SK-N-SH treated with all-trans-retinoic acid at 6 μM for 48 hours (cell line): Measurements from ENCODE around the gene SNPH.
"Not testable (repeated sequence)": the region's sequence is repeated elsewhere in the genome, so short reads cannot be mapped to it uniquely, and the experiment has no call there.

Experiments
- ATAC-seq: fragments of 200-7000 bp; cut with Tn5 transposase; 3 replicates; pipeline ENCODE4 v1.9.1; 2020; ENCODE audit warnings: mild to moderate bottlenecking, moderate library complexity
- ARNTL ChIP-seq: fragments of 450-650 bp; formaldehyde crosslinking; IDR thresholded peaks from 2 replicates; pipeline ENCODE4 v1.5.0; 2020; ENCODE audit warnings: low read depth, mild to moderate bottlenecking, moderate library complexity, borderline replicate concordance
- CSDC2 ChIP-seq: fragments of 250-450 bp; sonication (Bioruptor Pico); IDR thresholded peaks from 2 replicates; pipeline ENCODE4 v1.5.0; 2020; ENCODE audit warnings: mild to moderate bottlenecking, moderate library complexity
- ESRRG ChIP-seq: fragments of 250-450 bp; sonication (Bioruptor Pico); IDR thresholded peaks from 2 replicates; pipeline ENCODE4 v1.6.1; 2021; ENCODE audit warnings: mild to moderate bottlenecking
- GLIS3 ChIP-seq: fragments of 250-450 bp; sonication (Bioruptor Pico); IDR thresholded peaks from 2 replicates; pipeline ENCODE4 v1.5.0; 2020; ENCODE audit warnings: mild to moderate bottlenecking, moderate library complexity
- ISL1 ChIP-seq: fragments of 250-450 bp; sonication (Bioruptor Pico); IDR thresholded peaks from 2 replicates; pipeline ENCODE4 v2.1.2; 2022; ENCODE audit warnings: mild to moderate bottlenecking, moderate library complexity
- OSR1 ChIP-seq: fragments of 250-450 bp; sonication (Bioruptor Pico); IDR thresholded peaks from 2 replicates; pipeline ENCODE4 v1.8.0; 2022; ENCODE audit warnings: moderate library complexity, mild to moderate bottlenecking, inconsistent platforms
- PPARA ChIP-seq: fragments of 250-450 bp; sonication (Bioruptor Pico); IDR thresholded peaks from 2 replicates; pipeline ENCODE4 v1.5.0; 2020; ENCODE audit warnings: mild to moderate bottlenecking, borderline replicate concordance
- RARB ChIP-seq: fragments of 250-450 bp; sonication (Bioruptor Pico); IDR thresholded peaks from 2 replicates; pipeline ENCODE4 v1.8.0; 2021; ENCODE audit warnings: mild to moderate bottlenecking, moderate library complexity
- SNAI2 ChIP-seq: fragments of 250-450 bp; sonication (Bioruptor Pico); IDR thresholded peaks from 2 replicates; pipeline ENCODE4 v1.5.0; 2020; ENCODE audit warnings: mild to moderate bottlenecking, moderate library complexity
- TCF4 ChIP-seq: fragments of 250-450 bp; sonication (Bioruptor Pico); IDR thresholded peaks from 2 replicates; pipeline ENCODE4 v1.8.0; 2021; ENCODE audit warnings: mild to moderate bottlenecking, moderate library complexity, borderline replicate concordance
- TOX ChIP-seq: fragments of 250-450 bp; sonication (Bioruptor Pico); IDR thresholded peaks from 2 replicates; pipeline ENCODE4 v1.8.0; 2021; ENCODE audit warnings: mild to moderate bottlenecking, moderate library complexity, borderline replicate concordance
- ZC3H10 ChIP-seq: fragments of 250-450 bp; sonication (Bioruptor Pico); IDR thresholded peaks from 2 replicates; pipeline ENCODE4 v1.5.1; 2021; ENCODE audit warnings: mild to moderate bottlenecking, moderate library complexity
- ZFP3 ChIP-seq: fragments of 250-450 bp; sonication (Bioruptor Pico); IDR thresholded peaks from 2 replicates; pipeline ENCODE4 v1.5.0; 2020; ENCODE audit warnings: mild to moderate bottlenecking, moderate library complexity
- ZFP30 ChIP-seq: fragments of 450-650 bp; formaldehyde crosslinking; IDR thresholded peaks from 2 replicates; pipeline ENCODE4 v1.5.0; 2022; ENCODE audit warnings: mild to moderate bottlenecking, moderate library complexity
- ZNF565 ChIP-seq: fragments of 450-650 bp; formaldehyde crosslinking; conservative IDR thresholded peaks from 2 replicates; pipeline ENCODE4 v1.5.0; 2020; ENCODE audit warnings: low read depth, mild to moderate bottlenecking, moderate library complexity
- ZNF70 ChIP-seq: fragments of 450-650 bp; formaldehyde crosslinking; IDR thresholded peaks from 2 replicates; pipeline ENCODE4 v1.5.0; 2020; ENCODE audit warnings: mild to moderate bottlenecking, moderate library complexity
- ZNF8 ChIP-seq: fragments of 450-650 bp; formaldehyde crosslinking; IDR thresholded peaks from 2 replicates; pipeline ENCODE4 v1.5.0; 2020; ENCODE audit warnings: mild to moderate bottlenecking, moderate library complexity
- TF ChIP-seq, protein P1 (sequence below): fragments of 250-450 bp; sonication (Bioruptor Pico); IDR thresholded peaks from 2 replicates; pipeline ENCODE4 v1.5.1; 2020; ENCODE audit warnings: low read depth, mild to moderate bottlenecking, moderate library complexity
- TF ChIP-seq, protein P2 (sequence below): fragments of 250-450 bp; sonication (Bioruptor Pico); IDR thresholded peaks from 2 replicates; pipeline ENCODE4 v1.8.0; 2020; ENCODE audit warnings: mild to moderate bottlenecking, moderate library complexity, borderline replicate concordance
- TF ChIP-seq, protein P3 (sequence below): fragments of 250-450 bp; sonication (Bioruptor Pico); IDR thresholded peaks from 2 replicates; pipeline ENCODE4 v1.8.0; 2021; ENCODE audit warnings: low read depth, mild to moderate bottlenecking, moderate library complexity, borderline replicate concordance
- TF ChIP-seq, protein P4 (sequence below): fragments of 250-450 bp; sonication (Bioruptor Pico); IDR thresholded peaks from 2 replicates; pipeline ENCODE4 v1.5.0; 2020; ENCODE audit warnings: mild to moderate bottlenecking, moderate library complexity
- TF ChIP-seq, protein P5 (sequence below): fragments of 250-450 bp; sonication (Bioruptor Pico); IDR thresholded peaks from 2 replicates; pipeline ENCODE4 v1.5.1; 2021; ENCODE audit warnings: mild to moderate bottlenecking, moderate library complexity

SNPH gene

DNA sequence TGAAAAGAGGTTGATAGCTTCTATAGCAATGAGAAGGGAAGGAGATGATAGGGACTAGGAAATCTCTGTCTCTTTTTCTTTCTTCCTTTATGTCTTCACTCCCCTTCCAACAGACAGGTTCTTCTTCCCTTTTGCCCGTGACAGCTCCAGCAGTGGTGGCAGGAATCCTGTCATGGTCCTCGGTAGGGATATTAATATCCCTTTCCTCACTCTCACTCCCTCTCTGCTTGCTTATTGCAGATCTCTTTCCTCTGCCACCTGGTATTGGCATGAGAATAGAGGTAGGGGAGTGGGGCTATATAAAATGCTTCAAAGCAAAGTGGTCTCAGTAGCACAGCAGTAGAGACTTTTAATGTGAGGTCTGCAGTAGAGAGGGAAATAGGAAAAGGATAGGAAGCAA lies 20.5 kb upstream of the SNPH start:
- no peak for ATAC-seq
- TF ChIP-seq, protein P1, sequence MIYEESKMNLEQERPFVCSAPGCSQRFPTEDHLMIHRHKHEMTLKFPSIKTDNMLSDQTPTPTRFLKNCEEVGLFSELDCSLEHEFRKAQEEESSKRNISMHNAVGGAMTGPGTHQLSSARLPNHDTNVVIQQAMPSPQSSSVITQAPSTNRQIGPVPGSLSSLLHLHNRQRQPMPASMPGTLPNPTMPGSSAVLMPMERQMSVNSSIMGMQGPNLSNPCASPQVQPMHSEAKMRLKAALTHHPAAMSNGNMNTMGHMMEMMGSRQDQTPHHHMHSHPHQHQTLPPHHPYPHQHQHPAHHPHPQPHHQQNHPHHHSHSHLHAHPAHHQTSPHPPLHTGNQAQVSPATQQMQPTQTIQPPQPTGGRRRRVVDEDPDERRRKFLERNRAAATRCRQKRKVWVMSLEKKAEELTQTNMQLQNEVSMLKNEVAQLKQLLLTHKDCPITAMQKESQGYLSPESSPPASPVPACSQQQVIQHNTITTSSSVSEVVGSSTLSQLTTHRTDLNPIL (CRISPR knock-in tag): no peak
- no peak for TF ChIP-seq ESRRG (CRISPR knock-in tag)
- no peak for TF ChIP-seq TCF4 (CRISPR knock-in tag)
- TF ChIP-seq, protein P2, sequence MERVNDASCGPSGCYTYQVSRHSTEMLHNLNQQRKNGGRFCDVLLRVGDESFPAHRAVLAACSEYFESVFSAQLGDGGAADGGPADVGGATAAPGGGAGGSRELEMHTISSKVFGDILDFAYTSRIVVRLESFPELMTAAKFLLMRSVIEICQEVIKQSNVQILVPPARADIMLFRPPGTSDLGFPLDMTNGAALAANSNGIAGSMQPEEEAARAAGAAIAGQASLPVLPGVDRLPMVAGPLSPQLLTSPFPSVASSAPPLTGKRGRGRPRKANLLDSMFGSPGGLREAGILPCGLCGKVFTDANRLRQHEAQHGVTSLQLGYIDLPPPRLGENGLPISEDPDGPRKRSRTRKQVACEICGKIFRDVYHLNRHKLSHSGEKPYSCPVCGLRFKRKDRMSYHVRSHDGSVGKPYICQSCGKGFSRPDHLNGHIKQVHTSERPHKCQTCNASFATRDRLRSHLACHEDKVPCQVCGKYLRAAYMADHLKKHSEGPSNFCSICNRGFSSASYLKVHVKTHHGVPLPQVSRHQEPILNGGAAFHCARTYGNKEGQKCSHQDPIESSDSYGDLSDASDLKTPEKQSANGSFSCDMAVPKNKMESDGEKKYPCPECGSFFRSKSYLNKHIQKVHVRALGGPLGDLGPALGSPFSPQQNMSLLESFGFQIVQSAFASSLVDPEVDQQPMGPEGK (CRISPR knock-in tag): no peak
- no peak for TF ChIP-seq GLIS3 (CRISPR knock-in tag)
- no peak for TF ChIP-seq ZNF565 (CRISPR knock-in tag)
- TF ChIP-seq, protein P3, sequence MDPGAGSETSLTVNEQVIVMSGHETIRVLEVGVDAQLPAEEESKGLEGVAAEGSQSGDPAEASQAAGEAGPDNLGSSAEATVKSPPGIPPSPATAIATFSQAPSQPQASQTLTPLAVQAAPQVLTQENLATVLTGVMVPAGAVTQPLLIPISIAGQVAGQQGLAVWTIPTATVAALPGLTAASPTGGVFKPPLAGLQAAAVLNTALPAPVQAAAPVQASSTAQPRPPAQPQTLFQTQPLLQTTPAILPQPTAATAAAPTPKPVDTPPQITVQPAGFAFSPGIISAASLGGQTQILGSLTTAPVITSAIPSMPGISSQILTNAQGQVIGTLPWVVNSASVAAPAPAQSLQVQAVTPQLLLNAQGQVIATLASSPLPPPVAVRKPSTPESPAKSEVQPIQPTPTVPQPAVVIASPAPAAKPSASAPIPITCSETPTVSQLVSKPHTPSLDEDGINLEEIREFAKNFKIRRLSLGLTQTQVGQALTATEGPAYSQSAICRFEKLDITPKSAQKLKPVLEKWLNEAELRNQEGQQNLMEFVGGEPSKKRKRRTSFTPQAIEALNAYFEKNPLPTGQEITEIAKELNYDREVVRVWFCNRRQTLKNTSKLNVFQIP (CRISPR knock-in tag): no peak
- TF ChIP-seq ZC3H10 (CRISPR knock-in tag): no peak
- no peak for TF ChIP-seq ARNTL (CRISPR knock-in tag)
- TF ChIP-seq OSR1: no peak

DNA sequence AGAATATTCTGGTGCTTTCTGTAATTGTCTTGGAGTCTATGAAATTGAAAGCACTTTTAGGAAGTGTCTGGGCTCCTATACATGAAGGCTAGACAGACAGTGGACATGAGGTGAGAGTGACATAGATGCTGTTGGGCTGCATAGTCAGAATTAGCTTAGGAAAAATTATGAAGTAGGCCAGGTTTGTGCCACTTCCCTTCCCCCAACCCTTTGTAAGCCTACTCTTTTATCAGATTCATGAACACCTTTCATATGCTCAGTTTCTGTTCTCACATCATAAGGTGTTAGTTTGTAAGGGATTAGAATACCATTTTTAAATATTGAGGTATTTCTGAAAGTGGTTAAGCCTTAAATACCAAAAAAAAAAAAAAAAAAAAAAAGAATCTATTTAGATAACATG lies 18.4 kb upstream of the SNPH start:
- TF ChIP-seq ISL1 (no peak), ZFP3 (CRISPR knock-in tag) (no peak), ZNF565 (CRISPR knock-in tag) (no peak), ZC3H10 (CRISPR knock-in tag) (no peak), ZNF70 (no peak), SNAI2 (CRISPR knock-in tag) (no peak), PPARA (CRISPR knock-in tag) (no peak), ZNF8 (CRISPR knock-in tag) (no peak), CSDC2 (CRISPR knock-in tag) (no peak), ESRRG (CRISPR knock-in tag) (no peak), ZFP30 (CRISPR knock-in tag) (no peak), GLIS3 (CRISPR knock-in tag) (no peak), ARNTL (CRISPR knock-in tag) (no peak), RARB (no peak), TOX (no peak), OSR1 (no peak)
- TF ChIP-seq, protein P2 (CRISPR knock-in tag): no peak
- TF ChIP-seq, protein P3 (CRISPR knock-in tag): no peak
- TF ChIP-seq, protein P4, sequence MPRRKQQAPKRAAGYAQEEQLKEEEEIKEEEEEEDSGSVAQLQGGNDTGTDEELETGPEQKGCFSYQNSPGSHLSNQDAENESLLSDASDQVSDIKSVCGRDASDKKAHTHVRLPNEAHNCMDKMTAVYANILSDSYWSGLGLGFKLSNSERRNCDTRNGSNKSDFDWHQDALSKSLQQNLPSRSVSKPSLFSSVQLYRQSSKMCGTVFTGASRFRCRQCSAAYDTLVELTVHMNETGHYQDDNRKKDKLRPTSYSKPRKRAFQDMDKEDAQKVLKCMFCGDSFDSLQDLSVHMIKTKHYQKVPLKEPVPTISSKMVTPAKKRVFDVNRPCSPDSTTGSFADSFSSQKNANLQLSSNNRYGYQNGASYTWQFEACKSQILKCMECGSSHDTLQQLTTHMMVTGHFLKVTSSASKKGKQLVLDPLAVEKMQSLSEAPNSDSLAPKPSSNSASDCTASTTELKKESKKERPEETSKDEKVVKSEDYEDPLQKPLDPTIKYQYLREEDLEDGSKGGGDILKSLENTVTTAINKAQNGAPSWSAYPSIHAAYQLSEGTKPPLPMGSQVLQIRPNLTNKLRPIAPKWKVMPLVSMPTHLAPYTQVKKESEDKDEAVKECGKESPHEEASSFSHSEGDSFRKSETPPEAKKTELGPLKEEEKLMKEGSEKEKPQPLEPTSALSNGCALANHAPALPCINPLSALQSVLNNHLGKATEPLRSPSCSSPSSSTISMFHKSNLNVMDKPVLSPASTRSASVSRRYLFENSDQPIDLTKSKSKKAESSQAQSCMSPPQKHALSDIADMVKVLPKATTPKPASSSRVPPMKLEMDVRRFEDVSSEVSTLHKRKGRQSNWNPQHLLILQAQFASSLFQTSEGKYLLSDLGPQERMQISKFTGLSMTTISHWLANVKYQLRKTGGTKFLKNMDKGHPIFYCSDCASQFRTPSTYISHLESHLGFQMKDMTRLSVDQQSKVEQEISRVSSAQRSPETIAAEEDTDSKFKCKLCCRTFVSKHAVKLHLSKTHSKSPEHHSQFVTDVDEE: no peak
- TF ChIP-seq, protein P5, sequence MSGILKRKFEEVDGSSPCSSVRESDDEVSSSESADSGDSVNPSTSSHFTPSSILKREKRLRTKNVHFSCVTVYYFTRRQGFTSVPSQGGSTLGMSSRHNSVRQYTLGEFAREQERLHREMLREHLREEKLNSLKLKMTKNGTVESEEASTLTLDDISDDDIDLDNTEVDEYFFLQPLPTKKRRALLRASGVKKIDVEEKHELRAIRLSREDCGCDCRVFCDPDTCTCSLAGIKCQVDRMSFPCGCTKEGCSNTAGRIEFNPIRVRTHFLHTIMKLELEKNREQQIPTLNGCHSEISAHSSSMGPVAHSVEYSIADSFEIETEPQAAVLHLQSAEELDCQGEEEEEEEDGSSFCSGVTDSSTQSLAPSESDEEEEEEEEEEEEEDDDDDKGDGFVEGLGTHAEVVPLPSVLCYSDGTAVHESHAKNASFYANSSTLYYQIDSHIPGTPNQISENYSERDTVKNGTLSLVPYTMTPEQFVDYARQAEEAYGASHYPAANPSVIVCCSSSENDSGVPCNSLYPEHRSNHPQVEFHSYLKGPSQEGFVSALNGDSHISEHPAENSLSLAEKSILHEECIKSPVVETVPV: no peak
- TF ChIP-seq, all 23 proteins: peak for 0
- ATAC-seq: no peak

DNA sequence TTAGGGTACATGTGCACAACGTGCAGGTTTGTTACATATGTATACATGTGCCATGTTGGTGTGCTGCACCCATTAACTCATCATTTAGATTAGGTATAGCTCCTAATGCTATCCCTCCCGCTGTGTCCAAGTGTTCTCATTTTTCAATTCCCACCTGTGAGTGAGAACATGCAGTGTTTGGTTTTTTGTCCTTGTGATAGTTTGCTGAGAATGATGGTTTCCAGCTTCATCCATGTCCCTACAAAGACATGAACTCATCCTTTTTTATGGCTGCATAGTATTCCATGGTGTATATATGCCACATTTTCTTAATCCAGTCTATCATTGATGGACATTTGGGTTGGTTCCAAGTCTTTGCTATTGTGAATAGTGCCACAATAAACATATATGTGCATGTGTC lies 15.8 kb upstream of the SNPH start:
- not testable (repeated sequence) for ATAC-seq
